Measurements from ENCODE around the gene AP2A1. TPM values are rescaled to one million over a fixed set of nuclear protein-coding genes. Genes with fewer than 3 reads are reported as not detected.

The AP2A1 gene
- total and polyA plus RNA-seq, 4 donors, result 20.1 to 123 (median 57.5) TPM

DNA sequence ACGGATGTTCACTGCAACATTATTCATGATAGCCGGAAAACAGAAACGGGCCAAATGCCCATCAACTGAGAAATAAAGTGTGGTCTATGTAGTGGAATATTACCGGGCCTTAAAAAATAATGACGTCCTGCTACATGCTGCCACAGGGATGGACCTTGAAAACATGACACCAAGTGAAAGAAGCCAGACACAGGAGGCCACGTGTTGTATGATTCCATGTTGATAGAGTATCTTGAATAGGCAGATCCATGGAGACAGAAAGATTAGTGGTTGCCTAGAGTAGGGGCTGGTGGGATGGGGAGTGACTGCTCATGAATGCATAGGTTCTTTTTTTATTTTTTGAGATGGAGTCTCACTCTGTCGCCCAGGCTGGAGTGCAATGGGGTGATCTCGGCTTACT lies 3.7 kb downstream of the AP2A1 start:
- H3K27ac ChIP-seq (ENCODE audit: low read depth in 1 of 2, low read length in 2 of 2), result no peak overlapping the region

GRCh38 chr19:49771674-49772139 lies 4.9 kb downstream of the AP2A1 start:
- DNase-seq (ENCODE audit: low spot score), result peak; percentile 55
- 48% methylated on average over 13 of the region's 13 CpGs for whole genome bisulfite sequencing
- no peaks in the 10 kb centered on the region for H3K9me3 ChIP-seq (ENCODE audit: control insufficient read depth in 4 of 4, low read length in 3 of 4)
- peak overlapping the region in 1 of 3 donors; percentile 8 for H3K4me3 ChIP-seq (ENCODE audit: low read depth in 1 of 3, low read length in 3 of 3)
- peaks cover 2 to 20% (median 18%) of the 10 kb centered on the region in 4 donors for H3K4me1 ChIP-seq (ENCODE audit: control insufficient read depth in 4 of 4, insufficient read depth in 4 of 4, low read length in 3 of 4)
- peaks cover 0 to 3% (median 0%) of the 10 kb centered on the region in 4 donors for H3K36me3 ChIP-seq (ENCODE audit: control insufficient read depth in 4 of 4, insufficient read depth in 3 of 4, low read depth in 1 of 4, low read length in 3 of 4)
- H3K27ac ChIP-seq (ENCODE audit: low read depth in 1 of 2, low read length in 2 of 2), result peak overlapping the region; percentile 69 to 83
- TF ChIP-seq TAF1 (conservative IDR thresholded peaks at IDR 0.05) (no peak), MAX (IDR thresholded peaks at IDR 0.05) (no peak), RXRA (IDR thresholded peaks at IDR 0.05) (peak; percentile 33 to 46), FOXA2 (IDR thresholded peaks at IDR 0.05) (no peak), GABPA (IDR thresholded peaks at IDR 0.05 in 1 of 2, conservative IDR thresholded peaks at IDR 0.05 in 1 of 2) (peak; percentile 42 to 89), RAD21 (IDR thresholded peaks at IDR 0.05) (peak in 1 of 2 donors; percentile 50), HNF4A (conservative IDR thresholded peaks at IDR 0.05) (peak; percentile 85), CTCF (IDR thresholded peaks at IDR 0.05; ENCODE audit: low read depth, low read length, missing input control) (no peak), YY1 (IDR thresholded peaks at IDR 0.05) (peak; percentile 90), HNF4G (IDR thresholded peaks at IDR 0.05) (peak; percentile 77), JUND (IDR thresholded peaks at IDR 0.05) (no peak), ATF3 (IDR thresholded peaks at IDR 0.05) (no peak), ZBTB33 (IDR thresholded peaks at IDR 0.05) (no peak), SP1 (IDR thresholded peaks at IDR 0.05) (peak; percentile 90), REST (IDR thresholded peaks at IDR 0.05) (no peak), FOXA1 (IDR thresholded peaks at IDR 0.05) (no peak), NR2F2 (IDR thresholded peaks at IDR 0.05) (no peak), EGR1 (IDR thresholded peaks at IDR 0.05; ENCODE audit: low read depth in 2 of 2) (no peak)
- H3K27me3 ChIP-seq (ENCODE audit: control insufficient read depth in 4 of 4, insufficient read depth in 4 of 4, low read length in 3 of 4), result no peaks in the 10 kb centered on the region
- H3K9ac ChIP-seq (ENCODE audit: low read depth in 1 of 2, low read length in 2 of 2), result no peak overlapping the region

More for the DNA sequence above, 3.7 kb downstream of the AP2A1 start:
- WGBS, result 95% methylated on average over 8 of the region's 8 CpGs
- no peaks in the 10 kb centered on the region for H3K27me3 ChIP-seq (ENCODE audit: control insufficient read depth in 4 of 4, insufficient read depth in 4 of 4, low read length in 3 of 4)
- DNase-seq (ENCODE audit: low spot score), result no peak
- no peak overlapping the region for H3K9ac ChIP-seq (ENCODE audit: low read depth in 1 of 2, low read length in 2 of 2)
- no peak overlapping the region for H3K4me3 ChIP-seq (ENCODE audit: low read depth in 1 of 3, low read length in 3 of 3)
- no peaks in the 10 kb centered on the region for H3K9me3 ChIP-seq (ENCODE audit: control insufficient read depth in 4 of 4, low read length in 3 of 4)
- no peaks in the 10 kb centered on the region for H3K36me3 ChIP-seq (ENCODE audit: control insufficient read depth in 4 of 4, insufficient read depth in 3 of 4, low read depth in 1 of 4, low read length in 3 of 4)
- TF ChIP-seq YY1 (IDR thresholded peaks at IDR 0.05), result no peak
- no peak for TF ChIP-seq NR2F2 (IDR thresholded peaks at IDR 0.05)
- no peak for TF ChIP-seq RXRA (IDR thresholded peaks at IDR 0.05)
- TF ChIP-seq TAF1 (conservative IDR thresholded peaks at IDR 0.05), result no peak
- TF ChIP-seq EGR1 (IDR thresholded peaks at IDR 0.05; ENCODE audit: low read depth in 2 of 2), result no peak
- no peak for TF ChIP-seq MAX (IDR thresholded peaks at IDR 0.05)
- TF ChIP-seq SP1 (IDR thresholded peaks at IDR 0.05), result no peak
- H3K4me1 ChIP-seq (ENCODE audit: control insufficient read depth in 4 of 4, insufficient read depth in 4 of 4, low read length in 3 of 4), result peaks cover 2 to 25% (median 20%) of the 10 kb centered on the region in 4 donors

Data from liver (tissue), 9 donors.